ENCODE data around the gene DNPH1.

Gene DNPH1

DNA sequence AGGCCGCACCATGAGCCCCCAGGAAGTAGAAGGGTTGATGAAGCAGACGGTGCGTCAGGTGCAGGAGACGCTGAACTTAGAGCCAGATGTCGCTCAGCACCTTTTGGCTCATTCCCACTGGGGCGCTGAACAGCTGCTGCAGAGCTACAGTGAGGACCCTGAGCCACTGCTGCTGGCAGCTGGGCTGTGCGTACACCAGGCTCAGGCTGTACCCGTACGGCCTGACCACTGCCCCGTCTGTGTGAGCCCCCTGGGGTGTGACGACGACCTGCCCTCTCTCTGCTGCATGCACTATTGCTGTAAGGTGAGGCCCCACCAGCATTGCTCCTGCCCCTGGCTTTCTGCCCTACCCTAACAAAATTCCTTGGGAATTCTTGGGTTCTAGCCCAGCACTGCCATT is 13.1 kb downstream of the DNPH1 start:
- Histone ChIP-seq H3K4me3 (ENCODE audit: insufficient read length, low read depth) (no peak overlapping the region), H3K36me3 (ENCODE audit: insufficient read depth, insufficient read length, low read length) (peaks cover 3% of the 10 kb centered on the region), H3K9ac (ENCODE audit: insufficient read length, low read depth) (no peak overlapping the region), H3K4me1 (ENCODE audit: insufficient read depth, insufficient read length) (peaks cover 4% of the 10 kb centered on the region), H3K9me3 (ENCODE audit: insufficient read depth, low read length) (no peaks in the 10 kb centered on the region), H3K27me3 (ENCODE audit: insufficient read depth, insufficient read length) (no peaks in the 10 kb centered on the region)
- DNase-seq (ENCODE audit: low read depth, low spot score), result no peak
- no peak for TF ChIP-seq ZNF274 (IDR thresholded peaks at IDR 0.05; ENCODE audit: low read depth, low read length)
- TF ChIP-seq SUZ12 (IDR thresholded peaks at IDR 0.05; ENCODE audit: extremely low read depth, insufficient read depth, insufficient read length), result no peak
- no peak for TF ChIP-seq YY1 (IDR thresholded peaks at IDR 0.05; ENCODE audit: insufficient read depth, insufficient read length)

DNA sequence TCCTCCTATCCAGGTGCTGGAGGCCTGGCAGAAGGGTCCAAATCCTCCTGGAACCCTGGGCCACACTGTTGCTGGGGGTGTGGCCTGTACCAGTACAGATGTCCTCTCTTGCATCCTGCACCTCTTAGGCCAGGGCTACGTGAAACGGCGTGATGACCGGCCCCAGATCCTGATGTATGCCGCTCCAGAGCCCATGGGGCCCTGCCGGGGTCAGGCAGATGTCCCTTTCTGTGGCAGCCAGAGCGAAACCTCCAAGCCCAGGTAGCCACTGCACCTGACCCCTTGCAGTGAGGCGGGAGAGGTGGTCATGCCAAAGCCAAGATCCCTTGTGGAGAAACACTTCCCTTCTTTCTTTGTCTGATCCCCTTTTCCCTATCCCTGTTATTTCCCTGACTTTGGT is 14.2 kb downstream of the DNPH1 start:
- no peak for TF ChIP-seq SUZ12 (IDR thresholded peaks at IDR 0.05; ENCODE audit: extremely low read depth, insufficient read depth, insufficient read length)
- no peak overlapping the region for H3K4me3 ChIP-seq (ENCODE audit: insufficient read length, low read depth)
- H3K27me3 ChIP-seq (ENCODE audit: insufficient read depth, insufficient read length), result no peaks in the 10 kb centered on the region
- no peak for DNase-seq (ENCODE audit: low read depth, low spot score)
- no peak overlapping the region for H3K9ac ChIP-seq (ENCODE audit: insufficient read length, low read depth)
- H3K4me1 ChIP-seq (ENCODE audit: insufficient read depth, insufficient read length), result peaks cover 2% of the 10 kb centered on the region
- H3K36me3 ChIP-seq (ENCODE audit: insufficient read depth, insufficient read length, low read length), result no peaks in the 10 kb centered on the region
- no peaks in the 10 kb centered on the region for H3K9me3 ChIP-seq (ENCODE audit: insufficient read depth, low read length)

DNA sequence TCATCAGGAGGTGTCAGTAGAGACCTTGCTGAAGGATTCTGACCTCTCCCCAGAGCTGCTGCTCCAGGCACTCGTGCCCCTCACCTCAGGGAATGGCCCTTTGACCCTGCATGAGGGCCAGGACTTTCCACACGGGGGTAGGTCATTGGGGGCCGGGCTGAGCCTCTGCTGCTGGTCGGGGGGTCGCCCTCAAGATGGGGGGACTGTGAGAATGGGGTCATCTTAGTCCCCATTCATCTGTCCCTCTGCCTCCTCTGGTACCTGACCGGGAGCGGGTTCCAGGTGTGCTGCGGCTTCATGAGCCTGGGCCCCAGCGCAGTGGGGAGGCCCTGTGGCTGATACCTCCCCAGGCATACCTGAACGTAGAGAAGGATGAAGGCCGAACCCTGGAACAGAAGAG is 15.8 kb downstream of the DNPH1 start:
- Histone ChIP-seq H3K9me3 (ENCODE audit: insufficient read depth, low read length) (no peaks in the 10 kb centered on the region), H3K36me3 (ENCODE audit: insufficient read depth, insufficient read length, low read length) (no peaks in the 10 kb centered on the region), H3K4me1 (ENCODE audit: insufficient read depth, insufficient read length) (peaks cover 2% of the 10 kb centered on the region), H3K4me3 (ENCODE audit: insufficient read length, low read depth) (no peak overlapping the region), H3K27me3 (ENCODE audit: insufficient read depth, insufficient read length) (no peaks in the 10 kb centered on the region), H3K9ac (ENCODE audit: insufficient read length, low read depth) (no peak overlapping the region)
- TF ChIP-seq ZNF274 (IDR thresholded peaks at IDR 0.05; ENCODE audit: low read depth, low read length), result no peak
- no peak for TF ChIP-seq SUZ12 (IDR thresholded peaks at IDR 0.05; ENCODE audit: extremely low read depth, insufficient read depth, insufficient read length)
- no peak for DNase-seq (ENCODE audit: low read depth, low spot score)

DNA sequence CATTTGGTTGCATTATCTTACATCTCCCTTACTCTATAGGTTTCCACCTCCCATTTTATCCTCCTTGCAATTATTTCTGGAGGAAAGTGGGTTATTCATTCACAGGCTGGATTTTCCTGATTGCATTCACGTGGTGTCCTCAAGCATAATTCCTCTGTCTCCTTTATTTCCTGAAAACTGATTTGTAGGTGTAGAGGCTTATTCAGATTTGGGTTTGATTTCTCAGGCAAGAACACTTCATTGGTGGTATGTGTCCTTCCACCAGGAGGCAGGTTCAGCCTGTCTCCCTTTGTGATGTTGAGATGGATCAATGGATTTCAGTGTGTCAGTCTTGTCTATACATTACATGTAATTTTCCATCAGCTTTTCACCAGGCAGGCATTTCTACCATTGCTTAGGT is 17.3 kb downstream of the DNPH1 start:
- TF ChIP-seq ZNF274 (IDR thresholded peaks at IDR 0.05; ENCODE audit: low read depth, low read length) (no peak), SUZ12 (IDR thresholded peaks at IDR 0.05; ENCODE audit: extremely low read depth, insufficient read depth, insufficient read length) (no peak), YY1 (IDR thresholded peaks at IDR 0.05; ENCODE audit: insufficient read depth, insufficient read length) (no peak)
- Histone ChIP-seq H3K9me3 (ENCODE audit: insufficient read depth, low read length) (no peaks in the 10 kb centered on the region), H3K4me1 (ENCODE audit: insufficient read depth, insufficient read length) (peaks cover 2% of the 10 kb centered on the region), H3K36me3 (ENCODE audit: insufficient read depth, insufficient read length, low read length) (no peaks in the 10 kb centered on the region), H3K4me3 (ENCODE audit: insufficient read length, low read depth) (no peak overlapping the region), H3K9ac (ENCODE audit: insufficient read length, low read depth) (no peak overlapping the region), H3K27me3 (ENCODE audit: insufficient read depth, insufficient read length) (no peaks in the 10 kb centered on the region)
- no peak for DNase-seq (ENCODE audit: low read depth, low spot score)

DNA sequence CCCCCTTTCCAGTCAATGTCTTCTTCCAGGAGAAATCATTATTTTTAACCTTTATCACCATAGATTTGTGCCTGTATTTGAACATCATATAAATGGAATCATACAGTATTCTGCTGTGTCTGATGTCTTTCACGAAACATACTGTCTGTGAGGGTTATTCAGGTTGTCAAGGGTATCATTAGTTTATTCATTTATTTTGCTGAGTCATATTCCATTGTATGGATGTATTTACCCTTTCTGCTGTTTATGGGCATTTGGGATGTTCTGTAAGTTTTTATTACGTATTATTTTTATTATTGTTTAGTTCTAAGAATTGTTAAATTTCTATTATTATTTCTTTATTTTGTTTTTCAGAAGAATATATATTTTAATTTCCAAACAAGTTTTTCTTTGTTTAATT is 22.0 kb downstream of the DNPH1 start:
- Histone ChIP-seq H3K4me1 (ENCODE audit: insufficient read depth, insufficient read length) (peaks cover 8% of the 10 kb centered on the region), H3K9ac (ENCODE audit: insufficient read length, low read depth) (no peak overlapping the region), H3K9me3 (ENCODE audit: insufficient read depth, low read length) (no peaks in the 10 kb centered on the region), H3K36me3 (ENCODE audit: insufficient read depth, insufficient read length, low read length) (no peaks in the 10 kb centered on the region), H3K4me3 (ENCODE audit: insufficient read length, low read depth) (no peak overlapping the region), H3K27me3 (ENCODE audit: insufficient read depth, insufficient read length) (no peaks in the 10 kb centered on the region)
- no peak for DNase-seq (ENCODE audit: low read depth, low spot score)
- no peak for TF ChIP-seq YY1 (IDR thresholded peaks at IDR 0.05; ENCODE audit: insufficient read depth, insufficient read length)
- TF ChIP-seq SUZ12 (IDR thresholded peaks at IDR 0.05; ENCODE audit: extremely low read depth, insufficient read depth, insufficient read length), result no peak

DNA sequence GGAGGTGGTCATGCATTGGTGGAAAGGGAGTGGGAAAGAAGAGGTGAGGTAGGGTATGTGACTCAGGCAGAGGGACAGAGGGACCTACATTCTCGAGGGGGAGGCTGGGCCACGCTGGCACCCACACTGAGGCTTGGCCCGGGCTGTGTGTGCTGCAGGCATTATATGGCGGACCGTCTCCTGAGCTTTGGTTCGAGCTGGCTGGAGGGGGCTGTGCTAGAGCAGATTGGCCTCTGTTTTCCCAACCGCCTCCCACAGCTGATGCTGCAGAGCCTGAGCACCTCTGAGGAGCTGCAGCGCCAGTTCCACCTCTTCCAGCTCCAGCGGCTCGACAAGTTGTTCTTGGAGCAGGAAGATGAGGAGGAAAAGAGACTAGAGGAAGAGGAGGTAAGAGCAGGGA is 23.4 kb downstream of the DNPH1 start:
- Histone ChIP-seq H3K36me3 (ENCODE audit: insufficient read depth, insufficient read length, low read length) (peaks cover under 1% of the 10 kb centered on the region), H3K9me3 (ENCODE audit: insufficient read depth, low read length) (no peaks in the 10 kb centered on the region), H3K4me3 (ENCODE audit: insufficient read length, low read depth) (no peak overlapping the region), H3K4me1 (ENCODE audit: insufficient read depth, insufficient read length) (peaks cover 8% of the 10 kb centered on the region), H3K9ac (ENCODE audit: insufficient read length, low read depth) (no peak overlapping the region), H3K27me3 (ENCODE audit: insufficient read depth, insufficient read length) (no peaks in the 10 kb centered on the region)
- no peak for DNase-seq (ENCODE audit: low read depth, low spot score)
- TF ChIP-seq SUZ12 (IDR thresholded peaks at IDR 0.05; ENCODE audit: extremely low read depth, insufficient read depth, insufficient read length), result no peak
- TF ChIP-seq ZNF274 (IDR thresholded peaks at IDR 0.05; ENCODE audit: low read depth, low read length), result no peak
- TF ChIP-seq YY1 (IDR thresholded peaks at IDR 0.05; ENCODE audit: insufficient read depth, insufficient read length), result no peak

DNA sequence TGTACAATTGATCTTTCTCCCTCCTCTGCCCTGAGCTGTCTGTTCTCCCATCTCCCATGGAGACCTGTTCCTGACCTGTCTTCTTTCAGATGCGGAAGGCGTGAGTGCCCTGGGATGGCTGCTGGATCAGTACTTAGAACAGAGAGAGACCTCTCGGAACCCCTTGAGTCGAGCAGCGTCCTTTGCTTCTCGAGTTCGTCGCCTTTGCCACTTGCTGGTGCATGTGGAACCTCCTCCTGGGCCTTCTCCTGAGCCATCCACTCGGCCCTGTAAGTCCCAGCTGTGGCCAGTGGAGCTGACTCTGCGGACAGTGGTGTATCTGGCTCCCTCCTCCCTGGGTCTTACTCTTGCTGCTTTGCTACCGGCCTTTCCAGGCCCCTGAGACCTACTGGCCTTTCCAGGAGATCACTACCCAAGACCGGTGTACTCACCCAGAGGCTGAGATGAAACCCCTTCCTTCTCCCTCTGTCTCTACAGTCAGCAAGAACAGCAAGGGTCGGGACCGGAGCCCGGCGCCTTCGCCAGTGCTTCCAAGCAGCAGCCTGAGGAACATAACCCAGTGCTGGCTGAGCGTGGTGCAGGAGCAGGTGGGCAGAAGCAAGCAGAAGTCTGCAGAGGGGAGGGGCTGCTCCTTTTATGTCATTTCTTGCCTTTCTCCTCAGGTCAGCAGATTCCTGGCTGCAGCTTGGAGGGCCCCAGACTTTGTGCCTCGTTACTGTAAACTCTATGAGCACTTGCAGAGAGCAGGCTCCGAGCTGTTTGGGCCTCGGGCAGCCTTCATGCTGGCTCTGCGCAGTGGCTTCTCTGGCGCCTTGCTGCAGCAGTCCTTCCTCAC is 24.8 kb downstream of the DNPH1 start:
- TF ChIP-seq ZNF274 (IDR thresholded peaks at IDR 0.05; ENCODE audit: low read depth, low read length), result no peak
- no peak for TF ChIP-seq SUZ12 (IDR thresholded peaks at IDR 0.05; ENCODE audit: extremely low read depth, insufficient read depth, insufficient read length)
- no peak for TF ChIP-seq YY1 (IDR thresholded peaks at IDR 0.05; ENCODE audit: insufficient read depth, insufficient read length)

More for the DNA sequence above, 24.8 kb downstream of the DNPH1 start:
- H3K4me3 ChIP-seq (ENCODE audit: insufficient read length, low read depth), result no peak overlapping the region
- peaks cover 8% of the 10 kb centered on the region for H3K4me1 ChIP-seq (ENCODE audit: insufficient read depth, insufficient read length)
- no peak for DNase-seq (ENCODE audit: low read depth, low spot score)
- H3K36me3 ChIP-seq (ENCODE audit: insufficient read depth, insufficient read length, low read length), result peaks cover 4% of the 10 kb centered on the region
- H3K27me3 ChIP-seq (ENCODE audit: insufficient read depth, insufficient read length), result no peaks in the 10 kb centered on the region
- no peak overlapping the region for H3K9ac ChIP-seq (ENCODE audit: insufficient read length, low read depth)
- H3K9me3 ChIP-seq (ENCODE audit: insufficient read depth, low read length), result no peaks in the 10 kb centered on the region
